ENCODE data around the gene SPRYD4.

DNA sequence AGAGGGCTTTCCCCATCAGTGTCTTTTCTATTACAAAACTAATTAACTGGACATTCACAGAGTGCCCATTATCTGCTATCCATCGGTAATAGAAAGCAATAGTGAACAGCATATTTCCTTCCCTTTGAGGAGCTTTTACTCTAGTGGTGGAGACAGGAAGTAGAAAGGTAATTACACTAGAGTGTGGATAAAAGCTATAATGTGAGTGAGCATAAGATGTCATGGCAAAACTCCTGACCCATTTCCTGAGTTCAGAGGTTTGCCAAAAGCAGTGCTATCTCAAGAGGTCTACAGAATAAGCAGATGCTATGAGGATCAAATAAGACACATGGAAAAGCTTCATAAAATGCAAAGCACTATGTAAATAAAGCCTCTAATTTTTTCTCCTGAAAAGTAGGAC, 43.2 kb upstream of the SPRYD4 start:
- TF ChIP-seq, protein P1, sequence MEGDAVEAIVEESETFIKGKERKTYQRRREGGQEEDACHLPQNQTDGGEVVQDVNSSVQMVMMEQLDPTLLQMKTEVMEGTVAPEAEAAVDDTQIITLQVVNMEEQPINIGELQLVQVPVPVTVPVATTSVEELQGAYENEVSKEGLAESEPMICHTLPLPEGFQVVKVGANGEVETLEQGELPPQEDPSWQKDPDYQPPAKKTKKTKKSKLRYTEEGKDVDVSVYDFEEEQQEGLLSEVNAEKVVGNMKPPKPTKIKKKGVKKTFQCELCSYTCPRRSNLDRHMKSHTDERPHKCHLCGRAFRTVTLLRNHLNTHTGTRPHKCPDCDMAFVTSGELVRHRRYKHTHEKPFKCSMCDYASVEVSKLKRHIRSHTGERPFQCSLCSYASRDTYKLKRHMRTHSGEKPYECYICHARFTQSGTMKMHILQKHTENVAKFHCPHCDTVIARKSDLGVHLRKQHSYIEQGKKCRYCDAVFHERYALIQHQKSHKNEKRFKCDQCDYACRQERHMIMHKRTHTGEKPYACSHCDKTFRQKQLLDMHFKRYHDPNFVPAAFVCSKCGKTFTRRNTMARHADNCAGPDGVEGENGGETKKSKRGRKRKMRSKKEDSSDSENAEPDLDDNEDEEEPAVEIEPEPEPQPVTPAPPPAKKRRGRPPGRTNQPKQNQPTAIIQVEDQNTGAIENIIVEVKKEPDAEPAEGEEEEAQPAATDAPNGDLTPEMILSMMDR (IDR thresholded peaks at IDR 0.05), result no peak
- no peak for TF ChIP-seq EZH2phosphoT487 (IDR thresholded peaks at IDR 0.05)
- no peak for TF ChIP-seq EZH2 (IDR thresholded peaks at IDR 0.05)
